ENCODE measurements around the gene BANF2. TPM values are rescaled to one million over a fixed set of nuclear protein-coding genes. Genes with fewer than 3 reads are reported as not detected.

The BANF2 gene
- polyA plus RNA-seq, 1 experiment: not detected

GRCh38 chr20:17758010-17758409 lies 58.2 kb downstream of the BANF2 start:
- no peaks in the 10 kb centered on the region for H3K36me3 ChIP-seq (ENCODE audit: control insufficient read depth, insufficient read depth, low read length)
- no peak overlapping the region for H3K4me3 ChIP-seq (ENCODE audit: low read depth, low read length)
- peaks cover 7% of the 10 kb centered on the region for H3K27me3 ChIP-seq (ENCODE audit: control insufficient read depth, insufficient read depth, low read length)
- TF ChIP-seq, protein P1, sequence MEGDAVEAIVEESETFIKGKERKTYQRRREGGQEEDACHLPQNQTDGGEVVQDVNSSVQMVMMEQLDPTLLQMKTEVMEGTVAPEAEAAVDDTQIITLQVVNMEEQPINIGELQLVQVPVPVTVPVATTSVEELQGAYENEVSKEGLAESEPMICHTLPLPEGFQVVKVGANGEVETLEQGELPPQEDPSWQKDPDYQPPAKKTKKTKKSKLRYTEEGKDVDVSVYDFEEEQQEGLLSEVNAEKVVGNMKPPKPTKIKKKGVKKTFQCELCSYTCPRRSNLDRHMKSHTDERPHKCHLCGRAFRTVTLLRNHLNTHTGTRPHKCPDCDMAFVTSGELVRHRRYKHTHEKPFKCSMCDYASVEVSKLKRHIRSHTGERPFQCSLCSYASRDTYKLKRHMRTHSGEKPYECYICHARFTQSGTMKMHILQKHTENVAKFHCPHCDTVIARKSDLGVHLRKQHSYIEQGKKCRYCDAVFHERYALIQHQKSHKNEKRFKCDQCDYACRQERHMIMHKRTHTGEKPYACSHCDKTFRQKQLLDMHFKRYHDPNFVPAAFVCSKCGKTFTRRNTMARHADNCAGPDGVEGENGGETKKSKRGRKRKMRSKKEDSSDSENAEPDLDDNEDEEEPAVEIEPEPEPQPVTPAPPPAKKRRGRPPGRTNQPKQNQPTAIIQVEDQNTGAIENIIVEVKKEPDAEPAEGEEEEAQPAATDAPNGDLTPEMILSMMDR (IDR thresholded peaks at IDR 0.05; ENCODE audit: insufficient read depth, low read depth, low read length): no peak
- ChIA-PET POLR2A (no interaction called here), CTCF (no interaction called here)
- DNase-seq (ENCODE audit: low read depth): no peak

DNA sequence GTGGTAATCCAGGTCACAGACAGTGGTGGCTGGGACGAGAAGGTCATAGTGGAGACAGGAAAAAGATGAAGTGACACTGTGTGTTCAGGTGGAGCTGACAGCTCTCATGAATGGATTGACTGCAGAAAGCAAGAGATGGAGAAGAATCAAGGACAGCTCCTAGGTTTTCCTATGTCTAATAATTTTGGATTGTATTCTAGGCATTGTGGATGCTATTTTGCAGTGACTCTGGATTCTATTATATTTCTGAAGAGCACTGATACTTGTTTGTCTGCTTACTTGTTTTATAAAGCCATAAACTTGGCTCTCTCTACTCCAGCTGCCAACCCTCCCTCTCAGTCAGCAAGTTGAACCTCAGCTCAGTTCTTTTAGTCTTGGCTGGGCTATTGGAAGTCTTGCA lies 58.7 kb downstream of the BANF2 start:
- H3K27me3 ChIP-seq (ENCODE audit: control insufficient read depth, insufficient read depth, low read length): peaks cover 5% of the 10 kb centered on the region
- ChIA-PET POLR2A (no interaction called here), CTCF (no interaction called here)
- TF ChIP-seq, protein P1 (IDR thresholded peaks at IDR 0.05; ENCODE audit: insufficient read depth, low read depth, low read length): no peak
- H3K4me3 ChIP-seq (ENCODE audit: low read depth, low read length): no peak overlapping the region
- no peak for DNase-seq (ENCODE audit: low read depth)
- no peaks in the 10 kb centered on the region for H3K36me3 ChIP-seq (ENCODE audit: control insufficient read depth, insufficient read depth, low read length)

DNA sequence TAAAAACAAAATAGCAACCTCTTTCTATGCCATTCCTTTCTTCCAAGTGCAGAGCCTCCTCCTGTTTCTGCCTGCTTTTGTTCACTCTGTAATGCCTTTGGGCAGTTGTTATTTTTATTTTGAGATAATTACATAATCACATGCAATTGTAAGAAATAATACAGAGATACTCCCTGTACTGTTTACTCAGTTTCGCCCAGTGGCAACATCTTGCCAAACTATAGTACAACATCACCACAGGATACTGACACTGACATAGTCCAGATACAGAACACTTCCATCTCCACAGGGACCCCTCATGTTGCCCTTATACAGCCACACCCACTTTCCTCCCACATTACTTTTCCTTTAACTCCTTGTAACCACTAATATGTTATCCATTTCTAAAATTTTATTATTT lies 59.7 kb downstream of the BANF2 start:
- Histone ChIP-seq H3K27me3 (ENCODE audit: control insufficient read depth, insufficient read depth, low read length) (peaks cover 5% of the 10 kb centered on the region), H3K36me3 (ENCODE audit: control insufficient read depth, insufficient read depth, low read length) (no peaks in the 10 kb centered on the region), H3K4me3 (ENCODE audit: low read depth, low read length) (no peak overlapping the region)
- ChIA-PET CTCF (no interaction called here), POLR2A (no interaction called here)
- TF ChIP-seq, protein P1 (IDR thresholded peaks at IDR 0.05; ENCODE audit: insufficient read depth, low read depth, low read length): no peak
- no peak for DNase-seq (ENCODE audit: low read depth)

DNA sequence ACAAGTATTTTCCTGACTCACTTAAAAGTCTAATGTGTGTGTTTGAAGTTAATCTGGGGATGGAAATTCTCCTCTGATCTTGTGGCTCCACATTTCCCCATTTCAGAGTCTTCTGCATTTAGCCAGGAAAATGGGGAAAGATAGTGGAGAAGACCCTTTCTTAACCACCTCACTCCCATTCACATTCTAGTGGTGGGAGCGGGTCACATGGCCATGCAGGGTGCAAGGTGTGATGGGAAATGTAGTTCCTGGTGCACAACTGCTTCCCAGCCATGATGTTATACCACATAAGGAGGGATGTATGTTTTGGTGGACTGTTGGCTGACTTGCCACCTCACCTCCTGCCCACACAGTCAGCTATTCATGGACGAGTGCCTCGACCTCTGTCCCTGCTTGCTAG lies 61.8 kb downstream of the BANF2 start:
- TF ChIP-seq, protein P1 (IDR thresholded peaks at IDR 0.05; ENCODE audit: insufficient read depth, low read depth, low read length): no peak
- CTCF ChIA-PET: no interaction called here
- DNase-seq (ENCODE audit: low read depth): no peak
- POLR2A ChIA-PET: no interaction called here
- Histone ChIP-seq H3K27me3 (ENCODE audit: control insufficient read depth, insufficient read depth, low read length) (no peaks in the 10 kb centered on the region; the same call in 1 of the 2 replicates), H3K4me3 (ENCODE audit: low read depth, low read length) (no peak overlapping the region), H3K36me3 (ENCODE audit: control insufficient read depth, insufficient read depth, low read length) (no peaks in the 10 kb centered on the region)

DNA sequence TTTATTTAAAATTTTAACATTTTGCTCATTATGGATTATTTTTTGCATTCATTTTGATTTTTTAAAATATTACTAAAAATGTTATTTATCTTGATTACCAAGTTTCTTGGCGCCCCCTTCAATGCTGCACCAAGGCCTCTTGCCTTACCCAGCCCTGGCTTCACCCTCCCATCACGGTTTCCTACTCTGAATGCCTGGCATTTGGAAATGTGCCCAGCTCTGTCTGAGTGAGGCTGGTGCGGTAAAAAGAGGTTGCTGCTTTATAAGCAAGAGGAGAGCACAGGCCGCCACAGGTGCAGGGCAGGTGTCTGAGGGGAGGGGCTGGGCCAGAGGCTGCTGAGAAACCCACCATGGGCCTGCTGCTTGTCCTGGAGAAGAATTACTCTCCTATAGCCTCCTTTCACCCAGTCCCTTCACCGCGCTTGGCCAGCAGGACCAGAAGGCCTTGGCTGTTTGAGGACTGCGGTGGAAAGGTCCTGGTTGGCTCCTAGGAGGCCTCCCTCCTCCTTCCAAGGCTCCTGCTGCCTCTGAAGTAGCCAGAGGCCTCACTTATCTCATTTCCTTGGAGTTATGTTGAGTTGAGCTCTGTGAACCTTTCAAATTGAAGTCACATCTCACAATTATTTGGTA lies 62.6 kb downstream of the BANF2 start:
- no peak overlapping the region for H3K4me3 ChIP-seq (ENCODE audit: low read depth, low read length)
- H3K27me3 ChIP-seq (ENCODE audit: control insufficient read depth, insufficient read depth, low read length): no peaks in the 10 kb centered on the region; the same call in 1 of the 2 replicates
- DNase-seq (ENCODE audit: low read depth): no peak
- ChIA-PET CTCF (no interaction called here), POLR2A (no interaction called here)
- TF ChIP-seq, protein P1 (IDR thresholded peaks at IDR 0.05; ENCODE audit: insufficient read depth, low read depth, low read length): no peak
- no peaks in the 10 kb centered on the region for H3K36me3 ChIP-seq (ENCODE audit: control insufficient read depth, insufficient read depth, low read length)

All from BJ (cell line).